ENCODE data around the gene S100A6.
"Not testable (repeated sequence)": the region's sequence is repeated elsewhere in the genome, so short reads cannot be mapped to it uniquely, and the experiment has no call there.

Gene S100A6

DNA sequence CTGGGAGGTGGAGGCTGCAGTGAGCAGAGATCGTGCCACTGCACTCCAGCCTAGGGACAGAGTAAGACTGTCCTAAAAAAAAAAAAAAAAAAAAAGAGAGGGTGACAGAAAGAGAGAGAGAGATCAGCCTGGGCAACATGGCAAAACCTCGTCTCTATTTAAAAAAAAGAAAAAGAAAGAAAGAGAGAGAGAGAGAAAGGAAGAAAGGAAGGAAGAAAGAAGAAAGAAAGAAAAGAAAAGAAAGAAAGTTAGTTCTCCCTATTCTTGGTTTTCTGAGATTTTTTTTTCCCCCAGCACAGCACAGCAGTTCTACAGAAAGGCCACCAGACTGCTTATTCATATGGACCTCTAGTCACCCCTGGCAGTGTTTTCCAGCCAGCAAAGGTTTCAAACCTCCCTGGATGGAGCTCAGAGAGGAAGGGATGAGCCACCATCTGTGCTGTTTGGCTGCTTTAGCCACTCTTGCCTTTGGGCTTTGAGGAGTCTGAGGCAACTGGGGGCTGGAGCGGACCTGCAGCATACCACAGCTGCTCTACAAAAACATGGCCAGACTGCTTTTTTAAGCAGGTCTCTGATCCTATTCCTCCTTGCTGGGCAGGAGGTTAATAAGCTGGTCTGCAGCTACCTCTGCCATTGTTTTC lies 10.6 kb downstream of the S100A6 start:
- TF ChIP-seq, protein P1, sequence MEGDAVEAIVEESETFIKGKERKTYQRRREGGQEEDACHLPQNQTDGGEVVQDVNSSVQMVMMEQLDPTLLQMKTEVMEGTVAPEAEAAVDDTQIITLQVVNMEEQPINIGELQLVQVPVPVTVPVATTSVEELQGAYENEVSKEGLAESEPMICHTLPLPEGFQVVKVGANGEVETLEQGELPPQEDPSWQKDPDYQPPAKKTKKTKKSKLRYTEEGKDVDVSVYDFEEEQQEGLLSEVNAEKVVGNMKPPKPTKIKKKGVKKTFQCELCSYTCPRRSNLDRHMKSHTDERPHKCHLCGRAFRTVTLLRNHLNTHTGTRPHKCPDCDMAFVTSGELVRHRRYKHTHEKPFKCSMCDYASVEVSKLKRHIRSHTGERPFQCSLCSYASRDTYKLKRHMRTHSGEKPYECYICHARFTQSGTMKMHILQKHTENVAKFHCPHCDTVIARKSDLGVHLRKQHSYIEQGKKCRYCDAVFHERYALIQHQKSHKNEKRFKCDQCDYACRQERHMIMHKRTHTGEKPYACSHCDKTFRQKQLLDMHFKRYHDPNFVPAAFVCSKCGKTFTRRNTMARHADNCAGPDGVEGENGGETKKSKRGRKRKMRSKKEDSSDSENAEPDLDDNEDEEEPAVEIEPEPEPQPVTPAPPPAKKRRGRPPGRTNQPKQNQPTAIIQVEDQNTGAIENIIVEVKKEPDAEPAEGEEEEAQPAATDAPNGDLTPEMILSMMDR (conservative IDR thresholded peaks at IDR 0.05), result no peak
- no peak for TF ChIP-seq ZFX (IDR thresholded peaks at IDR 0.05)
- H3K27ac ChIP-seq, result no peak overlapping the region

DNA sequence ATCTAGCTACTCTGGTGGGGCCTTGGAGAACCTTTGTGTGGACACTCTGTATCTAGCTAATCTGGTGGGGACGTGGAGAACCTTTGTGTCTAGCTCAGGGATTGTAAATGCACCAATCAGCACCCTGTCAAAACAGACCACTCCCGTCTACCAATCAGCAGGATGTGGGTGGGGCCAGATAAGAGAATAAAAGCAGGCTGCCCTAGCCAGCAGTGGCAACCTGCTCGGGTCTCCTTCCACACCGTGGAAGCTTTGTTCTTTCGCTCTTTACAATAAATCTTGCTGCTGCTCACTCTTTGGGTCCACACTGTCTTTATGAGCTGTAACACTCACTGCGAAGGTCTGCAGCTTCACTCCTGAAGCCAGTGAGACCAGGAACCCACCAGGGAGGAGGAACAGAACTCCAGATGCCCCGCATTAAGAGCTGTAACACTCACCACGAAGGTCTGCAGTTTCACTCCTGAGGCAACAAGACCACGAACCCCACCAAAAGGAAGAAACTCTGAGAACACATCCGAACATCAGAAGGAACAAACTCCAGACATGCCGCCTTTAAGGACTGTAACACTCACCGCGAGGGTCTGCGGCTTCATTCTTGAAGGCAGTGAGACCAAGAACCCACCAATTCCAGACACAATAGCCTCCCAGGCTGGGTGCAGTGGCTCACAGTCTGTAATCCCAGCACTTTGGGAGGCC lies 13.3 kb downstream of the S100A6 start:
- H3K27ac ChIP-seq, result not testable (repeated sequence)

GRCh38 chr1:153521808-153522207 lies 14.0 kb downstream of the S100A6 start:
- not testable (repeated sequence) for H3K27ac ChIP-seq

- H3K27ac ChIP-seq, result no peak overlapping the region
- no peak for TF ChIP-seq ZFX (IDR thresholded peaks at IDR 0.05)
- TF ChIP-seq, protein P1 (conservative IDR thresholded peaks at IDR 0.05), result no peak
Observed at GRCh38 chr1:153520818-153521476, 14.8 kb downstream of the S100A6 start.

DNA sequence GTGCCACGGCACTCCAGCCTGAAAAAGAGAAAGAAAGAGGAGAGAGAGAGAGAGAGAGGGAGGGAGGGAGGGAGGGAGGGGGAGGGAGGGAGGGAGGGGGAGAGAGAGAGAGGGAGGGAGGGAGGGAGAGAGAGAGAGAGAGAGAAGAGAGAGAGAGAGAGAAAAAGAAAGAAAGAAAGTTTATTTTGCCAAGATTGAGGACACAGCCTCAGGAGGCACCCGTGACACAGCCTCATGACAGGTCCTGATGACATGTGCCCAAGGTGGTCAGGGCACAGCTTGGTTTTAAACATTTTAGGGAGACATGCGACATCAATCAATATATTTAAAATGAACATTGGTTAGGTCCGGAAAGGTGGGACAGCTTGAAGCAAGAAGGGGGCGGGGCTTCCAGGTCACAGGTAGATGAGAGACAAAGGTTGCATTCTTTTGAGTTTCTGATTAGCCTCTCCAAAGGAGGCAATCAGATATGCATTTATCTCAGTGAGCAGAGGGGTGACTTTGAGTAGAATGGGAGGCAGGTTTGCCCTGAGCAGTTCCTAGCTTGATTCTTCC lies 15.6 kb downstream of the S100A6 start:
- not testable (repeated sequence) for H3K27ac ChIP-seq

- no peak overlapping the region for H3K27ac ChIP-seq
- TF ChIP-seq, protein P1 (conservative IDR thresholded peaks at IDR 0.05), result no peak
- no peak for TF ChIP-seq ZFX (IDR thresholded peaks at IDR 0.05)
Observed at GRCh38 chr1:153519242-153519641, 16.5 kb downstream of the S100A6 start.

DNA sequence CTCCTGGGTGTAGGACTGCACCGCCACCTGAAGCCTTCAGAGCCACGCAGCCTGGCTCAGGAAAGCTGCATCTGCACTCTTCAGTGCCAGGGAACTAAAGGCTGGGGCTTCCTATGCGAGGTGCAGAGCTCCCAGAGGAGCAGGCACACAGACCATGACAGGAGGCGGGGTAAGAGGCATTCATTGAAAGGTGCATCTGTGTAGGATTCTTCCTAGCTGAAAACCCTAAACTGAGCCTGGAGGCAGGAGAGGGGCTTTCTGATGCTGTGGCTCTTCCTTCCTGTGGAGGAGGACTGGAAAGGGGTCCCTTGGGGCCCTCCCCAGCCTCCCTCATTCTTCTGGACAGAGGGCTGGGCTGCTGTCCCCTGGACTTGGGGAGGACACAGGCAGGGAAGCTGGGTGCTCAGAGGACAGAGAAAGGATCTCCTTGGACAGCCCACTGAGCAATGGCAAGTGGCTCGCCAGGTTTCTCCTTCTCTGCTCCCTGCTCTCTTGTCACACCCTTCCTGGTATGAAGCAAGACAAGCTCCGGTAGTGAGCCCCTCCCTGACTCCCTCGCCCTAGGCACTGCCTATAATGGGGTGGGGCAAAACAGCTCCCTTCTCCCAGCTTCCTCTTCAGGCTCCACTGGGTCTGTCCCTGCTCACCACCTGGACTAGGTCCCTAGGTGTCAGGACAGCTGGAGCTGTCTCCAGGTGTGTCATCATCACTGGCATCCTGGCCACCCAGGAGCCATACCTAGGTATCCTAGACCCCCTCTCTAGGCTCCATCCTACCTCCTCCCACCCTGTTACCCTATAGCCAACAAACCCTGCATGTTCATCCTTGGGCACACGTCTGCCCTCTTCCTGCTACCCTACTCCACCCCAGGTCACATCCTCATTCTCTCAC lies 20.0 kb downstream of the S100A6 start:
- TF ChIP-seq, protein P1 (conservative IDR thresholded peaks at IDR 0.05), result no peak
- no peak for TF ChIP-seq ZFX (IDR thresholded peaks at IDR 0.05)
- 0 out of 2 replicates have a peak overlapping the region, but pooled peaks have one; percentile 3 for H3K27ac ChIP-seq

- H3K27ac ChIP-seq, result no peak overlapping the region
- TF ChIP-seq ZFX (IDR thresholded peaks at IDR 0.05), result no peak
Observed at GRCh38 chr1:153513666-153514065, 22.1 kb downstream of the S100A6 start.

DNA sequence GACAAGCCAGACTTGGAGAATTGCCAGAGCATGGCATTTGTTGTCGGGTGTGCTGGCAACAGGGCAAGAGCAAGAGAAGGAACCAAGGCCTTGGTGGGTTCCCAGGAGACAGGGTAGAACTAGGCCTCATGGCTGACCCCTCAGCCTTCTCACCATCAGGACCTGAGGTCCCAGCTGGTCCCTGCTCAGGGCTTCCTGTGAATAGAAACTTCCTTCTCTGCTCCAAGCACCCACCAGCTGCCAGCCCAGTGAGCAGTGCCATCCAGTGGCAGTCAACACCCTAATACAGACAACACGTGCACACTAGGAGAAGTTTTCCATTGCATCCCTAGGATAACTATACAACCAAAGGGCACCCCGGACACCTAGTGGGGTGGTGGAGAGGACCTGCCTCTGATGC lies 22.8 kb downstream of the S100A6 start:
- TF ChIP-seq, protein P1 (conservative IDR thresholded peaks at IDR 0.05), result no peak
- TF ChIP-seq ZFX (IDR thresholded peaks at IDR 0.05), result no peak
- no peak overlapping the region for H3K27ac ChIP-seq

Data from C4-2B (cell line).